Endodermal cell (in vitro differentiated cells): Measurements from ENCODE around the gene PYROXD2. TPM values are rescaled to one million over a fixed set of nuclear protein-coding genes. Genes with fewer than 3 reads are reported as not detected.

Source experiments
- DNase-seq: peaks from one replicate; pipeline ENCODE4 v3.0.0-alpha.2; 2017
- H3K27ac ChIP-seq: 2 replicates; pipeline ENCODE4 v1.5.1; 2013; ENCODE audit warnings: mild to moderate bottlenecking, low read depth, low read length, moderate library complexity
- H3K27me3 ChIP-seq: 2 replicates; pipeline ENCODE4 v1.6.1; 2013; ENCODE audit warnings: mild to moderate bottlenecking, low read length, moderate library complexity; ENCODE audit not compliant: insufficient read depth, control insufficient read depth, poor library complexity, severe bottlenecking
- H3K36me3 ChIP-seq: 2 replicates; pipeline ENCODE4 v1.7.0; 2013; ENCODE audit warnings: mild to moderate bottlenecking, low read length, moderate library complexity; ENCODE audit not compliant: control insufficient read depth, insufficient read depth
- H3K4me1 ChIP-seq: one replicate; pipeline ENCODE4 v1.7.0; 2013; ENCODE audit warnings: low read length; ENCODE audit not compliant: control insufficient read depth, insufficient read depth
- H3K4me3 ChIP-seq: 2 replicates; pipeline ENCODE4 v1.5.1; 2013; ENCODE audit warnings: mild to moderate bottlenecking, low read length, moderate library complexity
- H3K9ac ChIP-seq: 2 replicates; pipeline ENCODE4 v1.6.1; 2013; ENCODE audit warnings: mild to moderate bottlenecking, low read length, moderate library complexity; ENCODE audit not compliant: poor library complexity, severe bottlenecking; ENCODE audit errors: extremely low read depth
- H3K9me3 ChIP-seq: 2 replicates; pipeline ENCODE4 v1.6.1; 2013; ENCODE audit warnings: mild to moderate bottlenecking, low read length, moderate library complexity; ENCODE audit not compliant: control insufficient read depth
- H3K27ac Mint-ChIP-seq: 2 replicates; pipeline ENCODE4 v1.8.0; 2020; ENCODE audit warnings: mixed read lengths
- H3K27me3 Mint-ChIP-seq: 2 replicates; pipeline ENCODE4 v1.8.0; 2021; ENCODE audit warnings: mild to moderate bottlenecking, mixed read lengths; ENCODE audit not compliant: insufficient read depth
- H3K36me3 Mint-ChIP-seq: 2 replicates; pipeline ENCODE4 v1.8.0; 2020; ENCODE audit warnings: low read depth, mixed read lengths
- H3K4me1 Mint-ChIP-seq: 2 replicates; pipeline ENCODE4 v1.8.0; 2020; ENCODE audit warnings: mixed read lengths
- H3K4me3 Mint-ChIP-seq: 2 replicates; pipeline ENCODE4 v1.8.0; 2020; ENCODE audit warnings: mild to moderate bottlenecking, moderate library complexity, mixed read lengths
- H3K9me3 Mint-ChIP-seq: 2 replicates; pipeline ENCODE4 v1.8.0; 2020; ENCODE audit warnings: mild to moderate bottlenecking, mixed read lengths
- CTCF ChIP-seq: fragments of 200-600 bp; sonication (generic); conservative IDR thresholded peaks from 2 replicates; pipeline ENCODE4 v1.5.0; 2021; ENCODE audit warnings: antibody characterized with exemption, mild to moderate bottlenecking
- WGBS, 2 experiments: methylation state at CpG; one replicate each; pipeline versions ENCODE4 v1.1.5 to v1.1.7; 2013; ENCODE audit warnings: missing lambda C conversion rate in 2 of 2, mixed read lengths in 1 of 2; ENCODE audit not compliant: insufficient coverage in 1 of 2, insufficient read length in 1 of 2; 5-methylcytosine and 5-hydroxymethylcytosine counted together
- total RNA-seq, 2 donors: library from RNA; stranded (reverse); fragmentation: NEBNext Ultra II Directional in 1 of 2; extraction: Animal tissue kit (Norgen Biotek cat#: 25700) in 1 of 2; gene quantifications; 2 replicates in 1 of 2; 3 replicates in 1 of 2; pipeline ENCODE4 v1.2.1, GENCODE V29; 2021

Gene PYROXD2
- total RNA-seq, 2 donors from 2014 or later = 9.2 to 9.5 TPM

GRCh38 chr10:98369801-98370200 lies 45.2 kb downstream of the PYROXD2 start:
- H3K4me1 Mint-ChIP-seq = peaks cover 12% of the 10 kb centered on the region
- no peaks in the 10 kb centered on the region for H3K9me3 ChIP-seq
- no peaks in the 10 kb centered on the region for H3K36me3 Mint-ChIP-seq
- H3K27me3 Mint-ChIP-seq = peaks cover 9% of the 10 kb centered on the region
- H3K36me3 ChIP-seq = no peaks in the 10 kb centered on the region
- peaks cover 3% of the 10 kb centered on the region for H3K4me1 ChIP-seq
- no peak for TF ChIP-seq CTCF
- H3K9me3 Mint-ChIP-seq = no peaks in the 10 kb centered on the region
- H3K27ac ChIP-seq = no peak overlapping the region
- no peak overlapping the region for H3K4me3 ChIP-seq
- 80 to 85% methylated on average over 7 of the region's 7 CpGs for WGBS, 2 experiments
- DNase-seq = no peak
- H3K9ac ChIP-seq = no peak overlapping the region
- no peaks in the 10 kb centered on the region for H3K27me3 ChIP-seq
- H3K4me3 Mint-ChIP-seq = no peak overlapping the region
- no peak overlapping the region for H3K27ac Mint-ChIP-seq

GRCh38 chr10:98368644-98369043 lies 46.3 kb downstream of the PYROXD2 start:
- no peak for TF ChIP-seq CTCF
- no peak for DNase-seq
- Histone ChIP-seq H3K9ac (no peak overlapping the region), H3K4me3 (no peak overlapping the region), H3K9me3 (no peaks in the 10 kb centered on the region), H3K36me3 (no peaks in the 10 kb centered on the region), H3K27ac (no peak overlapping the region), H3K4me1 (peaks cover under 1% of the 10 kb centered on the region), H3K27me3 (no peaks in the 10 kb centered on the region)
- 100% methylated on average over 1 to 2 of the region's 2 CpGs for WGBS, 2 experiments
- Mint-ChIP-seq H3K9me3 (no peaks in the 10 kb centered on the region), H3K4me3 (no peak overlapping the region), H3K4me1 (peaks cover 3% of the 10 kb centered on the region), H3K27me3 (peaks cover 9% of the 10 kb centered on the region), H3K36me3 (no peaks in the 10 kb centered on the region), H3K27ac (no peak overlapping the region)

- no peaks in the 10 kb centered on the region for H3K9me3 ChIP-seq
- H3K4me3 Mint-ChIP-seq = no peak overlapping the region
- H3K27me3 ChIP-seq = no peaks in the 10 kb centered on the region
- H3K27ac Mint-ChIP-seq = no peak overlapping the region
- no peak for DNase-seq
- 90% methylated on average over 10 to 19 of the region's 19 CpGs for WGBS, 2 experiments
- peaks cover 9% of the 10 kb centered on the region for H3K27me3 Mint-ChIP-seq
- H3K4me3 ChIP-seq = no peak overlapping the region
- H3K4me1 Mint-ChIP-seq = peaks cover 3% of the 10 kb centered on the region
- no peaks in the 10 kb centered on the region for H3K36me3 ChIP-seq
- TF ChIP-seq CTCF = no peak
- no peaks in the 10 kb centered on the region for H3K4me1 ChIP-seq
- no peak overlapping the region for H3K27ac ChIP-seq
- H3K36me3 Mint-ChIP-seq = no peaks in the 10 kb centered on the region
- H3K9me3 Mint-ChIP-seq = no peaks in the 10 kb centered on the region
- H3K9ac ChIP-seq = no peak overlapping the region
Observed at GRCh38 chr10:98367604-98368451, 47.2 kb downstream of the PYROXD2 start.
